Caki2 (cell line): ENCODE data around the gene MFAP2. TPM values are rescaled to one million over a fixed set of nuclear protein-coding genes. Genes with fewer than 3 reads are reported as not detected.
"Not testable (repeated sequence)": the region's sequence is repeated elsewhere in the genome, so short reads cannot be mapped to it uniquely, and the experiment has no call there.

Experiments used
- DNase-seq: peaks from one replicate; pipeline ENCODE4 v3.0.0-alpha.2; 2015; ENCODE audit warnings: low read depth
- in situ Hi-C: cut with HindIII; loops from 2 replicates; pipeline ENCODE4 v1.10.0; 2016; ENCODE audit warnings: low sequenced_read_pairs, low pct_unique_long_range_greater_than_20kb, mixed read lengths
- total RNA-seq: library from RNA; depleted of rRNA; stranded (reverse); fragments of >200 nt; shearing (Covaris generic); gene quantifications from 2 replicates; pipeline ENCODE4 v1.2.3, GENCODE V29; 2014; ENCODE audit warnings: low replicate concordance

Gene MFAP2
- total RNA-seq, 1 experiment from 2014 or later: not detected

DNA sequence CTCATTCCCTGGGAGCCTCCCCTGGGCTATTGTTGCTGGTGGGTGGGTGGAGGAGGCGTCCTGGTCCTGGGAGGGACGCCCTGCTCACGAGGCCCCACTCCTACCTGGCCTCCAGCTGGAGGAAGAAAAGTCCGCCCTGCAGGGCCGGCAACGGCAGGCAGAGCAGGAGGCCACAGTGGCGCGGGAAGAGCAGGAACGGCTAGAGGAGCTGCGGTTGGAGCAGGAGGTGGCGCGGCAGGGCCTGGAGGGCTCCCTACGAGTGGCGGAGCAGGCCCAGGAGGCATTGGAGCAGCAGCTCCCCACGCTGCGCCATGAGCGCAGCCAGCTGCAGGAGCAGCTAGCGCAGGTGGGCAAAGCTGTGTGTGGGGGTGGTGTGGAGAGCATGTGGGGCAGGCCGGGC, 33.8 kb downstream of the MFAP2 start:
- no peak for DNase-seq
- in situ Hi-C loops: no loop called here

GRCh38 chr1:16946185-16946584, 34.2 kb downstream of the MFAP2 start:
- in situ Hi-C loops, DNase-seq: not testable (repeated sequence)

GRCh38 chr1:16945512-16945911, 34.9 kb downstream of the MFAP2 start:
- DNase-seq, in situ Hi-C loops: not testable (repeated sequence)

DNA sequence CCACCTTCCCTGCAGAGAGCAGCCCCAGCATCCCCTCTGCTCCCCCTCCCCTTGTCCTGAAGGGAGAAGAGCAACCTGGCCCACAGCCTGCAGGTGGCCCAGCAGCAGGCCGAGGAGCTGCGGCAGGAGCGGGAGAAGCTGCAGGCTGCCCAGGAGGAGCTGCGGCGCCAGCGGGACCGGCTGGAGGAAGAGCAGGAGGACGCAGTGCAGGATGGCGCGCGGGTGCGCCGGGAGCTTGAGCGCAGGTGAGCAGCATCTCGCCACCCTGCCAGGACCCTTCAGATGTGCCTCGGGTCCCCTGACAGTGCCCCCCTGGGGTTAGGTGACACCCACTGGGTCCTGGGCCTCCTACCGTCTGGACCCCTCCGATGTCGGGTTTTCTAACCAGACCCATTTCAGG, 36.4 kb downstream of the MFAP2 start:
- DNase-seq: no peak
- in situ Hi-C loops: no loop called here

GRCh38 chr1:16939386-16940180, 40.8 kb downstream of the MFAP2 start:
- DNase-seq, in situ Hi-C loops: not testable (repeated sequence)

DNA sequence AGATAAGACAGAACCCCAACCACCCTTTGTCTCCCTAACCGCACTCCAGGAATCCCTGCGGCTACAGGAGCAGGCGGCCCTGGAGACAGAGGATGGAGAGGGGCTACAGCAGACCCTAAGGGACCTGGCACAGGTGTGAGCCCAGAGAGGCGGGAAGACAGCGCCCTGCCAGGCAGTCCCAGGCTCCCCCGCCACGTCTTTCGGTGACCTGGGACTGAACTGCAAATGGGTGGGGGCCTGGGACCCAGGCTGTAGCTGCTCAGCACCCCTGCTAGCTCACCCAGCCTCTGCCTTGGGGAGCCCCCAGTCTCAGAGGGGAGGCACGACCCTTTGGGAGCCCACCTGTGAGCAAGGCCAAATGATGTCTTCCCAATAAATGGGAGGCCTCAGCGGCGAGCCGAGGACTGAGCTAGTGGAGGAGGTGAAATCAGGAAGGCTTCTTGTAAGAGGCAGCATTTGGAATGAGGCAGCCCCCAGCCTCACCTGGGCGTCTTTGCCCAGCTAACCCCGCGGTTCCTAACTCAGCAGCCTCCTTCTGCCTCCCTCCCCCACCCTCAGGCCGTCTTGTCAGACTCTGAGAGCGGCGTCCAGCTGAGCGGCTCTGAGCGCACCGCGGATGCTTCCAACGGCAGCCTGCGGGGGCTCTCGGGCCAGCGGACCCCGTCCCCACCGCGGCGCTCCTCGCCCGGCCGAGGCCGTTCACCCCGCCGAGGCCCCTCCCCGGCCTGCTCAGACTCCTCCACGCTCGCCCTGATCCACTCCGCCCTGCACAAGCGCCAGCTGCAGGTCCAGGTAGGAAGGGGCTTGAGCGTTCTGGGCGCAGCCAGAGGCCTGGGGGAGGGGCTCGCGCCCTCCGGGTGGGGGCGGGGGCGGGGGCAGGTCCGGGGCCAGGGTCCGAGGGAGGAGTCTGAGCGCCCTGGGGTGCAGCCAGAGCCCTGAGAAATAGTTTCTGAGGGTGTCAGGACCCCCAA, 41.8 kb downstream of the MFAP2 start:
- DNase-seq: no peak
- in situ Hi-C loops: no loop called here

DNA sequence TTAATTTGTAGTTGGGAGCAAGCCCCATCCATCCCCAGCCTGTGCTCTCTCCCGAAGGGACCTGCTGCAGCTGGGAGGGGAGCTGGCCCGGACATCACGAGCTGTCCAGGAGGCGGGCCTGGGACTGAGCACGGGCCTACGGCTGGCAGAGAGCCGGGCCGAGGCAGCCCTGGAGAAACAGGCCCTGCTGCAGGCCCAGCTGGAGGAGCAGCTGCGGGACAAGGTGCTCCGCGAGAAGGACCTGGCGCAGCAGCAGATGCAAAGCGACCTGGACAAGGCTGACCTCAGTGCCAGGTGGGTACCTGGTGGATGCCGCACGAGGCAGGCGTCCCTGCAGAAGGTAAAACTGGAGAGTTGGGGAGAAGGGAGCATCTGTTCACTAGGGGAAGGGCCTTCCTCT, 43.8 kb downstream of the MFAP2 start:
- in situ Hi-C loops, DNase-seq: not testable (repeated sequence)

- in situ Hi-C loops, DNase-seq: not testable (repeated sequence)
These were observed 46.5 kb downstream of the MFAP2 start for GRCh38 chr1:16933945-16934344.

GRCh38 chr1:16931206-16931934, 49.0 kb downstream of the MFAP2 start:
- in situ Hi-C loops, DNase-seq: not testable (repeated sequence)

- DNase-seq, in situ Hi-C loops: not testable (repeated sequence)
These were observed 51.0 kb downstream of the MFAP2 start for GRCh38 chr1:16929146-16930041.

DNA sequence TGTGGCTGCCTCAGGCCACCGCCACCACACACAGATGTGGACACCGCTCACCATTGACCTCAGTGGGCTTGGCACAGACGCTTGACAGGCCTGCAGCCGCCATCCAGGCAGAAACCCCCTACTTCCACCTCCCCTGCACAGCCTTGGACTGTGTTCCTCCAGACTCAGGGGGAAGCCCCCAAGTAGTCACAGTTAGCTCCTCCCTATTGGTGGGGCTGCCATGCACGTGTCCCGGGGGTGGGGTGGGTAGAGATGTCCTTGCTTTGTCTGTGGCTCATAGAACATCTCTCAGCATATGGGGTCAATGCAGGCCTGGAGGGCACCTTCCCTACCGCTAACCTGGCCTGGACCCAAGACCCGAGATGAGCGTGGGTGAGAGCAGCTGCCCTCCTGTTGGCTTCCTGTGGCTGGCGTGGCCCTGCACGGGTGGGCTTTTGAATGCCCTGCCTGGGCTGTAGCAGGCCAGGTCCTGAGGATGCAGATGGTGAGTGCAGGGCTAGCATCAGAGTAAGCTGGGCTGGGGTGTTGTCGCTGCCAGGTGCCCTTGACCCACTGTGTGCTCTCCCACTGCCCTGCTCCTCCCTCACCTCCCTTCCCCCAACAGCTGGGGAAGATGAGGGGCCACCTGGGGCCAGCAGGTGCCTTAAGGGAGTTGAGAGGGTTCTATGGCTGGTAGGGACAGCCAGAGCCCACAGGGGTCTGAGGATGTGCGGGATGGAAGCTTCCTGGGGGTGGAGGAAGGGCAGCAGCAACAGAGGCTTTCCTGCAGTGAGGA, 52.5 kb downstream of the MFAP2 start:
- DNase-seq: no peak
- in situ Hi-C loops: no loop called here

- in situ Hi-C loops: no loop called here
- DNase-seq: no peak
These were observed 53.2 kb downstream of the MFAP2 start for GRCh38 chr1:16927256-16927655.

- in situ Hi-C loops: no loop called here
- DNase-seq: no peak
These were observed 53.8 kb downstream of the MFAP2 start for GRCh38 chr1:16926491-16927073.

DNA sequence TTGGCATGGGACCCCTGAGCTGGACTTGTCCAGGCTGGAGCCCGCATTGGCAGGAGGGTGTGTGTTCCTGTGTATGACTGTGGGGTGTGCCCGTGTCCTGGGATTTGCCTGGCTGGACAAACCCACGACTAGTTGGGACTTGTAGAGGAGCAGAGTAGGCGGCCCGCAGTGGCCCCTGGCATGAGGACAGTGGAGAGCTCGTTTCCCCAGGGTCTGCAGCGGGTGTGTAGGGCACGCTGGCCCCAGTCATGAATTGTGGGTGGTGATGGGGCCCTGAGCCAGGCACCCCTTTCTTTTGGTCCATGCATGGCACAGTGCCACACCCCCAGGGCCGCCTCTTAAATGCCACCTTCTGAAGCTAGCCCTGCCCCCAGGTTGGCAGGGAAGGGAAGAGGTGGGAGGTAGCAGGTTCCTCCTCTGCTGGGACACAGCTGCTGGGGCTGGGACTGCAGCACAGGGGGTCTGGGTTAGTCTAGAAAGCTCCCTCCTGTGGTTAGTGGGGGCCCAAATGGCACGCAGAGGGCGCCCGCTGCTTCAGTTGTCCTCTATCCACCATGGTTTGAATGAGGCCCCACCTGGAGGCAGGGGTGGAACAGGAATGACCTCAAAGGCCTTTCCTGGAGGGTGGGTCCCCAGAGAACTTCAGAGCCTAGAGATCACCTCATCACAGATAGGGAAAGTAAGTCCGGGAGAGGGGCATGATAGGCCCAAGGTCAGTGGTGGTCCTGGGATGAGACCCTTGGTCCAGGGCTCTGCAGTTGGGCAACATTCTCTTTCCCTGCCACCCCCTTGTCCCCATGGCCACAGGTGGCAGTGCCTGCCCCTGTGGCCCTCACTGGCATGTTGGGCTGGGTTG, 54.6 kb downstream of the MFAP2 start:
- in situ Hi-C loops: no loop called here
- no peak for DNase-seq

GRCh38 chr1:16924919-16925477, 55.4 kb downstream of the MFAP2 start:
- in situ Hi-C loops: no loop called here
- DNase-seq: no peak
